HG02884 (cell line): ENCODE measurements around the gene NCL.
"Not testable (repeated sequence)": the region's sequence is repeated elsewhere in the genome, so short reads cannot be mapped to it uniquely, and the experiment has no call there.

ENCODE experiments used
- ATAC-seq: cut with Tn5 transposase; IDR thresholded peaks from one replicate; pipeline ENCODE4 v1.9.1; 2021; ENCODE audit warnings: mild to moderate bottlenecking, moderate library complexity; ENCODE audit not compliant: unreplicated experiment

The NCL gene

DNA sequence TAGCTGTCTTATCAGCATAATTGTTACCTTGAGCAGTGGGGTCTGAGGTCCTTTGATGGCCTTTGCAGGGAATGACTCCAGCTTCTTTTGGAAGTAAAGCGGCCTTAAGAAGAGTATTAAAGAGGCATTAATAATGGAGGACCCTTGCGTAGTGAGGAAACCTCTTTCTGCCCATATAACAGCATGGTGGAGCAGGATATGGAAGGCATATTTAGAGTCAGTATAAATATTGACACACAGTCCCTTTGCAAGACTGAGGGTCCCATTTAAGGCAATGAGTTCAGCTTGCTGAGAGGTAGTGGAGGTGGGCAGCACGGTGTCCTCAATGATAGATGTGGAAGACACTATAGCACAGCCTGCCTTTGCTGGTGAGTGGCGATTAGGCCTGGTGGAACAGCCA, 32.7 kb downstream of the NCL start:
- ATAC-seq = no peak

DNA sequence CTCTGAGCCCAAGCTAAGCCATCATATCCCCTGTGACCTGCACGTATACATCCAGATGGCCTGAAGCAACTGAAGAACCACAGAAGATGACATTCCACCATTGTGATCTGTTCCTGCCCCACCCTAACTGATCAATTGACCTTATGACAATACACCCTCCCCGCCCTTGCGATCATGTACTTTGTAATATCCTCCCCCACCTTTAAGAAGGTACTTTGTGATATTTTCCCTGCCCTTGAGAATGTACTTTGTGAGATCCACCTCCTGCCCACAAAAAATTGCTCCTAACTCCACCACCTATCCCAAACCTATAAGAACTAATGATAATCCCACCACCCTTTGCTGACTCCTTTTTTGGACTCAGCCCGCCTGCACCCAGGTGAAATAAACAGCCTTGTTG, 33.8 kb downstream of the NCL start:
- not testable (repeated sequence) for ATAC-seq

DNA sequence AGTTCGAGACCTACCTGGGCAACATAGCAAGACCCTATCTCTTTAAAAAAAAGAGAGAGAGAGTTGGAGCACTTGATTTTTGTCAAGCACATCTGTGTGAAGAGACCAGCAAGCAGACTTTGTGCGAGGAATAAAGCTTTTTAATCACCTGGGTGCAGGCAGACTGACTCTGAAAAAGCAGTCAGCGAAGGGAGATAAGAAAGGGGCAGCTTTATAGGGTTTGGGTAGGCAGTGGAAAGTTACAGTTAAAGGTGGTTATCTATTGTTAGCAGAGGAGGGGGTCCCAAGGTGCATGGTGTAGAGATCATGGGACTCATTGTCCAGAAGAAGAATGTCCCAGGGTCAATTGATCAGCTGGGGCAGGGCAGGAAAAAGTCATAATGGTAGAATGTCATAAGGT, 34.4 kb downstream of the NCL start:
- ATAC-seq = no peak

DNA sequence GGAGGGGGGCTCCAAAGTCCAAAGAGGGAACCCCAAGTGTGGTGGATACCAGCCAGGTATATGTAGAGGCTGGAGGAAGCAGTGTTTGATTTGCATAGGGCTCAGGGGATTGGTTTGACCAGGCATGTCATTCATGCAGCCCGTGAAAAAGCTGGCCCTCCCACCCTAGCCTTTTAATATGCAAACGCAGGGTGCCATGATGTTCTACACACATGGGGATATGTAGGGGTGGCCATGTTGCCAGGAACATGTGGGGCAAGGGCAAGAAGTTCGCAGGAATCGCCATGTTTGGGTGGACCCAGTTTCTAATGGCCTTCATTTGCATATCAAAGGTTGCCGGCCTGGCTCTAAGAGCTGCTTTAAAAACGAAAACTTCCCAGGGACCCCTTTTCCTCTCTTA, 35.1 kb downstream of the NCL start:
- no peak for ATAC-seq

DNA sequence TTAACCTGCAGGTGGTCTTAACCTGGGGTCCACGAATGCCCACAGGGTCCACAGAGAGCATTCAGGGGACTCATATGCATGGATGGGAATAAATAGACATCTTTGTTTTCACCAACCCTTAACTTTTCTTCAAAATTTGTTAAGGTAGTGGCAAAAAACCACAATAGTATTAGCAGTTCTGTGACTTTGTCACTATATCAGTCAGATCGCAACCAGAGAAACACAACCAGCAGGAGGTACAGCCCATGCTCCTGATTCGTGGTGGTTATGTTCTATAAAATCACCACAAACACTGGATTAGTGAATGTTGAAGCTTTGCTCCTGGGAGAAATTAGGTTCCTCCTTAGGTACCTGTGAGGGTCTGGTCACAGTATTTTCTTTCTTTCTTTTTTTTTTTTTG, 37.2 kb downstream of the NCL start:
- ATAC-seq = no peak

DNA sequence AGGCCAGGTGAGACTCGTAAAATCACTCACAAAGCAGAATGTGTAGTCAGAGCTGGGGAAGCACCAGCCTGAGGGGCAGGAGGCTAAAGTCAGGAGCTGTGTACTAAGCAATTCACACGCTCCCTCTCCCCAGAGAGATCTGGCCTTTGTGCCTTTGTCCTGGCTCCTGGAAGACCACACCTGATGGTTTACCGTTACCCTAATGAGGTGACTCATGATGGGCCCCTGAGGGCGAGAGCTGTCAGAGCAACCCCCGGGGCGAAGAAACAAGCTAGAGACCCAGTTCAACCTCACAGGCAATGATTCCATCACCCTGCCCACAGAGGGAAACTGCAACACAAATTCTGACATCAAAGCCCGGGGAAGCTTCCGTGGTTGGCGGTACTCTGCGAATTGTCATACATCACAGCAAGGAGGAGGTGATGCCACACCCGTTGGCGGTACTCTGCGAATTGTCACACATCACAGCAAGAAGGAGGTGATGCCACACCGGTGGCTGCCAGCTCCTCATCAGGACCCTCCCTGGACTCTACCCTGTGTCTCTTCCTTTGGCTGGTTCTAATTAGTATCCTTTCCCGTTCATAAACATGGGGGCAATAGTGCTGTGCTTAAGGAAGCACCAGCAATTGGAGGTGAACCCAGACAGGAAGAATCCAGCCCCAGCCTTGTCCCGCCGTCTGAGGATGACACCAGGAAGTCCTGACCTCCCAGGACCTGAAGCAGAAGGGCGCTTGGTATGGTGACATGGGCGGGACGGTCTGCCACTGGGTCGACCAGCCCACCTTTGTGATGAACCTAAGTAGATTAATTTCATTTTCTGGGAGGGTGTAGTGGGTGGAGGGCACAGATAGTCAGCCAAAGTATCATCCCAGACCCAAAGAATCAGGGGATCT, 38.2 kb downstream of the NCL start:
- no peak for ATAC-seq

DNA sequence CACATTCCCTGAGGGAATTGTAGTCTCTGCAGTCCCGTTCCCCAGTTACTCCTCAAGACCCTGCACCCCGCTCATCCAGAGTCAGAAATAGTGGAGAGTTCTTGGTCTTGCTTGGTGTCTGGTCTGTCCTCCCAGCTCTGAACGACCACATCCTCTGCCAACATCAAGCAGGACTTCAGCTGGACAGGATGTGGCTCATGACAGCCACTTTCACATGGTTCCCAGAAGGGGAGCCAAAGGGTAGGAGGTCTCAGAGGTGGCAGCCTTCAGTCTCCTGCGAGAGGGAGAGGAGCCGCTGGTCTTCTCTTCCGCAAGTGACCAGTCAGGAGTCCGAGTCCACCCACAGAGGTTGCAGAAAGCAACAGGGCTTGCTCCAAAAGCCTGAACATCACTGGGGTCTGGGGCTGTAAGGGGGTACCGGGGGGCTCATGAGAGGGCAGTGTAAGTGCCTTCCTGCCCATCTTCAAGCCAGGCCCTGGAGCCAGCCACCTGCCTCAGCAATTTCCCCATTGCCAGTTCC, 38.9 kb downstream of the NCL start:
- no peak for ATAC-seq

DNA sequence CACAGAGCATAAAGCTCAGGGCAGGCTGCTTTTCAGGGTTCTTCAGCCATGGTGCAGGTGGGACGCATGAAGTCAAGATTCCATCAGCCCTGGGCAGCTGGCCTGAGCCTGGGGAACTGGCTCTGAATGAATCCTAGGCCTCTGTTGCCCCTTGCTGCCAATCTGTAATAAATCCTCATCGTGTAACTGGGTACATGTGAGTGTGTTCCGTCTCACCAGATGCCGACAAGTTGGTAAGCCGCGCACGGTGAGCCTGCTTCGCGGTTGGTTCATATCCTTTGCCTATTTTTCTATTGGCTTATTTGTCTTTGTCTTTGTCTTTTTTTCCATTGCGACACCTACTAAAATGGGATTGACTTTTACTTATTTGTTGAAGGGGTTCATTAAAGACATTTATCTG, 41.1 kb downstream of the NCL start:
- no peak for ATAC-seq

DNA sequence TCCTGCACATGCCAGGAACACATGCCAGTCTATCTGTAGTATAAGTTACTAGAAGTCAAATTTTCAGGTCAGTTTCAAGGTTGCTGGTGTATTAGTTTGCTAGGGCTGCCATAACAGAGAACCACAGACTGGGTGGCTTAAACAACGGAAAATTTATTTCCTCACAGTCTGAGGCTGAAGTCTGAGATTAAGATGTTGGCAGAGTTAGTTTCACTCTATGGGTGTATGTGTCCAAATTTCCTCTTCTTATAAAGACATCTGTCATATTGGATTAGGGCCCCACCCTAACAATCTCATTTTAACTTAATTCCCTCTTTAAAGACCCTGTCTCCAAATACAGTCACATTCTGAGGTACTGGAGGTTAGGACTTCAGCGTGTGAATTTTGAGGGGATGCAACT, 42.2 kb downstream of the NCL start:
- no peak for ATAC-seq

DNA sequence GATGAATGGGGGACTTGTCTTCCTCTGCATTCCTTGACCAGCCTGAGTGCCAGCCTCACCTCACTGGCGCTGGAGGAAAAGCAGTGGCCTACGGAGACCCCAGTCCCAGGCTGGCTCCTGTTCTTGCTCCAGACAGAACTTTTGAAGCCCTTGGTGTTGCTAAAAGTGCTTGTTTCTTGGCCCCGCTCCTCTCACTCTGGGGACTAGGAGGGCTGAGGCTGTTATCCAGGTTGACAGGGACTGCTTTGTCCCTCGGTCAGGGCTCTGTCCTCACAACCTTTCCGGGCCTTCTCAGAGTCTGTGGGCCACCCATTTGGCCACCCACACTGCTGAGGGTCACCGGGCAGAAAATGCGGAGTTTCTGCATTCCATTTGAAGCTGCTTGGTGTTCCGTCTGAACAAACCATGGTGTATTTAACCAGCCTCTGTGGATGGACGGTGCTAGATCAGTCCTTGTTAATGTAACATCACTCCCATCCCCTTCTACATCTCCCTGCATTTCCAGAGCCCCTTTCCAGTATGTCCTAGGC, 43.2 kb downstream of the NCL start:
- no peak for ATAC-seq

DNA sequence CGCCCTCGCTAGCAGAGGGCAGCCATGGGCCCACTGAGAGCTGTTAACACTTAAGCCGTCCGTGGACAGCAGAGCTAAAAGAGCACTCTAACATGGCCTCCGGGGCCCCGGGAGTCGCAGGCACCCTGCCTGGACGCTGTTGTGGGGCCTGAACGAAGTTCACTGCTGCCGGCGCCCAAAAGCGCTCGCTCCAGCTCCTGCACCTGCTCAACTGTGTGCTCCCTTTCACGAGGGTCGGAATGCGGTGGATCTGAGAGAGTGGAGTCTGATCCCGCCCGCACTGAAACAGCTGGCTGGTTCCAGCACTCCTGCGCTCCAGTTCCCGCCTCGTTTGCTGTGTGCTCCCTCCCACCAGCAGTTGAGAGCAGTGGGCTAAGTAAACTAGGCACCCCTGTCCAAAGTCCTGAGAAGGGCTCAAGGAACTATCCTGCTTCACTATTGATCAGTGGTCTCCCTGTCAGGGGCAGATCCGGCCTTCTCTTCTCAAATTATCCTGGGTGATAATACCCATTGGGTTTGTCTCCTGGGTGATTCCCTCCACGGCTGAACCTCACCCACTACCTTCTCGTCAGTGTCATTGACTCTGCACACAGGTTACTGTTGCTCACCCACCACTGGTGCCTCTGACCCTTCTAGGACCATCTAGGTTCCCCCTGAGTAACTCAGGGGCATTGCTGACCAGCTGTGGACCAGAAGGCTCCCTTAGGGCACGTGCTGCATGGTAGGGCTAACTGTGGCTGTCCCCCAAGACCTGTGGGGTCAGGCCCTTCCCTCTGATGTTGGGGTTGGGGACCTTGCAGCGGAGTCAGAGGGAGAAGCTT, 45.3 kb downstream of the NCL start:
- ATAC-seq = no peak

DNA sequence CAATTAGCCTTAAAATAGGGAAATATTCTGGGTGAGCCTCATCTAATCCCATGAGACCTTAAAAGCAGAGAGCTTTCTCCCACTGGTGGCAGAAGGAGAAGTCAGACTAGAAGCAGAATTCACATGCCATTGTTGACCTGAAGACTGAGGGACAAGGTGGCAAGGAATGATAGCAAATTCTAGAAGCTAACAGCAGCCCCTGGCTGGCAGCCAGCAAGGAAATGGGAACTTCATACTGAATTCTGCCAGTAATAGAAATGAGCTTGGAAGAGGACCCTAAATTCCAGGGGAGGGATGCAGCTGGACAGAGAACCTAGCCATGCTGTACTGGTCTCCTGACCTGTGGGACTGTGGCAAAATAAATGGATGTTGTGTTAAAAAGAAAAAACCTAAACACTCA, 49.3 kb downstream of the NCL start:
- ATAC-seq = no peak

DNA sequence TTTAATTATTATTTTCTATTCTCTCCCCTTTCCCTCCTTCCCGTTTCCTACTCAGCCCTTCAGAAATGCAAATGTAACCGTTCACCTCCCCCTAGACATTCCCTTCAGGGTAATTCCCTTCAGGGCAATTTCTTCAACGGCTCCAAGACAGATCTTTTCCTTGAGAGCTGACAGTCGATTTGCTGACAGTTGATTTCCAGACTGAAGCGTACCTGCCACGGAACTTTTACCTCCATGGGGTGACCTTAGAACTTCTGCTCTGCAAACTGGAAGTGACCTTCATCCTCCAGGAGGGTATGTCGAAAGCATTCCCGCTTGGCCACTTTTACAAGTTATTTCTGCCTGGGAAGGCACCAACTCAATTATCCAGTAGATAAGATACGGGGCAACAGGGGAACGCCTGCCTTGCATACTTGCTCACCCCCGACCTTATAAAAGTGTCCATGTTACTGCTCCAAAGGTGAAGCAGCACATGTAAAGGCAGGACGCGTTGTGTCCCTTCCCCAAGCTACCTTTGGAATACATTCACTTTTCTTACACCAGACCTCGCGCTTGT, 50.3 kb downstream of the NCL start:
- ATAC-seq = no peak

DNA sequence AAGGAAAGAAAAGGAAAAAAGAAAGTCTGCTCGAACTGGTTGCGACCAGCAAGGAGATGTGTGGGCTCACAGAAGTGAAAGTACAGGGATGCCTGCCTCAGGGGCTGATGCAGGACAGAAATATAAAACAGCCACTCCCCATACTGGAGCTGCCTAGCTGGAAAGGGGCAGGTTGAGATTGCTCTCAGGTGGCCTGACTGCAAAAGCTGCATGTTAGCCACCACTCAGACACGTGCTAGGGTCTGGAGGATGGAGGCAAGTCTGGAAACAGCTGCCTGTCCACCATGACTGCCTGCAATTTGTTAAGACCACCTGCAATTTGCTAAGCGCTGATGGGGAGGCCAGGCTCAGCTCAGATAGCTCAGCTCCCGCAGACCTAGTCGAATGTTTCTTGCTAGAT, 50.8 kb downstream of the NCL start:
- ATAC-seq = no peak

DNA sequence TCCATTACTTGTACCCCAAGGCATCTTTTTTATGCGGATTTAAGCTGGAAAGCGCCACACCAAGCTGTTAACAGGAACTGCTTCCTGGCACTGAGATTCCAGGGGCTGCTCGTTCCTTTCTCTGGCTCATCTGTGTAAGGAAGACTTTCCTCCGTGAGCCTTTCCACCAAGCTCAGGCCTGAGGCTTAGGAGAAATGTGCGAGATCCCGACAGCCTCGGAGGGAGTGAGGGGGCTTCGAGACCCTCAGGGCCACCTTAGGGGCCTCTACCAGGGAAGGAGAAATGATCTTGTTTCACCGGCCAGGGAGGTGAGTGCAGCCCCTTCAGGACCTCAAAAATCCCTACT, 51.7 kb downstream of the NCL start:
- ATAC-seq = no peak

DNA sequence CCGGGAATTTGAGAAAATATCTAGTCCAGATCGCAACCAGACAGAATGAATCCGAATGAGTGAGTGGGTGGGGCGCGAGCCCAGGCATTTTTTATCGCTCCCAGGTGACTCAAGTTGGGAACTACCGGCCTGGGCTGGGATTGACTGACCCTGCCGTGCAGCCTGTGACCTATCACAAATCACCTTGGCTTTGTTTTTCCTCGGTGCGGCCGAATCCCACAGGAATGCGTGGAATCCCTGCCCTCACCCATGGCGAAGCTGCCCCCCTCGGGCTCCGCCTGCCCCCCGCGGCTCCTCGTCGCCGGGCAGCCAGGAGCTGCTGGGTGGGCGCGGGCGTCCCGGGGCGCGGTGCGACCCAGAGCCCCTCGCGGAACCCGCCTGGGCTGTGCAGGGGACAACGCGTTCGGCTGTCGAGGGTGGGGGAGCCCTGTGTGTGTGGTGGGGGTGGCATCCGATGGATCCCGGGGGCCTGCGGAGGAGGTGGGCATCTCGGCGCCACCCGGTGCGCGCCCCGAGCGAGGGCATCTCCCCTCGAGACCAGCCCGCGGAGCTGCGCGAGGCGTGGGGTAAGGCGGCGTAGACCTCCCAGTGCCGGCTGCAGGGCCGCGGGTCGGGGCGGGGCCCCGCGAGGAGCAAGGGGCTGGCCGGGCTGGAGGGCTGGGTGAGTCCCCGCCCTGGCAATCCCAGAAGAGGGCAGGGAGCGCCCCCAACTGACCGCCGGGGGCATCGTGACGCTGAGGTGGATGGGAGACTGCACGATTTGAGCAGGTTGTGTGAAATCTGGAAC, 52.3 kb downstream of the NCL start:
- ATAC-seq = peak; percentile 93

DNA sequence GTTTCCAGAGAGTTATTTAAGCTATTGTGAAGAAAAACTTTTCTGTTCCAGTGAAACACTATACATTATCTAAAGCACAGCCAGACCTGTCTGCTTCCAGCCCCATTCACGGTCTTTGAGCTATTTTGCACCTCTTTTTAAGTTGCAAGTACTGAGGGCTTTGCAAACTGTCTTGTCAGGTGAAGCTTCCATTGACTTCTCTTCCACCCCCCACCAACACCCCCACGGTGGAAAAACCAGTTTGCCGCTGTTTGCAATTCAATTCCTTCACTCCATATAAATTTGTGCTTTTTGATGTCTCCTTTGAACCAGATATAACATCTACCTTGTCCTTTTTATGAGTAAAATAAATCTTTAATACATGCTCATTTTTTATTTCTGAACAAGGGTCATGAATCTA, 53.0 kb downstream of the NCL start:
- ATAC-seq = no peak

DNA sequence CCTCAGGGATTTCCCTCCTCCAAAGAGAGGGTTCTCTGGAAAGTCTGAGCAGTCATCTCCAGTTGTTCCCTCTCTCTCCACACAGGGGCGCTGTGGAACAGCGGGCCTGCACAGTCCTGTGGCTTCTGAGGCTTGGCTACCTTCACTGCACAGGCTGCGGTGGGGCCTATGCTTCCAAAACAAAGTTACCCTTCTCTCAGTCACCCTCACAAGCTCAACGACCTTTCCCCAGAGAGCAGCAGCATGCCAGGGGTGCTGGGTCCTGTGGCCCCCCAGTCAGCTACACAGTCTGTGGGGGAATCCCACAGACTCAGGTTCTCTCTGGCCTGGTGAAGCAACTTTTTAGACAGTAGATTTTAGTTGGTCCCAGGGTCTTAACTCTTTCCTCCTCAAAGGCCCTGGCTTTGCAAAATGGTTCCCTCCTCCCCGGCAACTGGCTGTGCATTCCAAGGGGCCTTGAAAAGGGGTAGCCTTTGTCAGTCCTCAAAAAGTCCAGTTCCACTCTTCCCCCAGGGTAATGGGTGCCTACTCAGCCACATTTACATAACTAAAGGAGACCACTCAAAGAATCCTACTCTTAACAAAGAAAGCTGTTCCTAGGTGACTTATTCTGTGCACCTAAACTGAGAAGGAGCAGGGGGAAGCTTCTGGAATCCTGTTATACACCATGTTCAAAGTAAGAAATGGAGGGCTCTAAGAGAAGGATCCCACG, 53.8 kb downstream of the NCL start:
- ATAC-seq = no peak

DNA sequence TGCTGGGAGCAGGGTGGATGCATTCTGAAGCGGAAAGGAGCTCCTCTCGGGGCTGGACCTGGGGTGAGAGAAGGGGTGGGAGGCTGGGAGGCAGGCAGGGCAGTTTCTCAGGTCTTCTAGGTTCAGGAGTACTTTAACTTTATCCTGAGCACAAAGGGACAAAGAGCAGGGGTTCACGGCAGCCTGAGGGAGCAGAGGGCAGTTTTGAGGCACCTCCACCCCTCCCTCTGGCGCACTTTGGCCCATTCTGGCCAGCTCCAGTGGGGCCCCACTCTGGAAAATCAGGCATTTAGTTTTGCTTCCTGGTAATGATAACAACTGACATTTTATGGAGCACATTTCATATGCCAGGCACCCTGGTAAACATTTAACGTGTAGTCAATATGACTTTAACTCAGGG, 54.5 kb downstream of the NCL start:
- no peak for ATAC-seq

DNA sequence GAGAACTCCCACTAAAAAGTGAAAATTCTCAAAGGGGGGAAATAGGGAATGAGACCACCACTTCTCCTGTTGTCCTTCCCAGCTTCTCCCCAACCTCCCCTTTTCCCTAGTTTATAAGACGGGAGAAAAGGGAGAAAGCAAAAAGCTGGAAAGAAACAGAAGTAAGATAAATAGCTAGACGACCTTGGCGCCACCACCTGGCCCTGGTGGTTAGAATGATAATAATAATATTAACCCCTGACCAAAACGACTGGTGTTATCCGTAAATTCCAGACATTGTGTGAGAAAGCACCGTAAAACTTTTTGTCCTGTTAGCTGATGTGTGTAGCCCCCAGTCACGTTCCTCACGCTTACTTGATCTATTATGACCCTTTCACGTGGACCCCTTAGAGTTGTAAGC, 56.0 kb downstream of the NCL start:
- not testable (repeated sequence) for ATAC-seq
